ENCODE measurements around the gene PSMB2.

The PSMB2 gene

DNA sequence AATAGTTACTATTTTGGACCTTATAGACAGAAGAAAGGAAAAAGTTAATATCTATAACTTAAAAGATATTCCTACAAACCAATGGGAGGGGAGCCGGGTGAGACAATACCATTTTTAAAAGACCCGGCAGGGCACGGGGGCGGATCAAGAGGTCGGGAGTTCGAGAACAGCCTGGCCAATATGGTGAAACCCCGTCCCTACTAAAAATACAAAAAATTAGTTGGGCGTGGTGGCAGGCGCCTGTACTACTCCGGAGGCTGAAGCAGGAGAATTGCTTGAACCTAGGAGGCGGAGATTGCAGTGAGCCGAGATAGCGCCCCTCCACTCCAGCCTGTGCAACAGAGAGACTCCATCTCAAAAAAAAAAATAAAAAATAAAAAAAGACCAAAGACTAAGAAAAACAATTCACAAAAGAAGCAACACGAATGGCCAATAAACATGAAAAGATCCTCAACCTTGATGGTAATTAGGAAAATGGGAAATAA lies 1.2 kb upstream of the PSMB2 start:
- DNase-seq (ENCODE audit: low spot score): no peak

DNA sequence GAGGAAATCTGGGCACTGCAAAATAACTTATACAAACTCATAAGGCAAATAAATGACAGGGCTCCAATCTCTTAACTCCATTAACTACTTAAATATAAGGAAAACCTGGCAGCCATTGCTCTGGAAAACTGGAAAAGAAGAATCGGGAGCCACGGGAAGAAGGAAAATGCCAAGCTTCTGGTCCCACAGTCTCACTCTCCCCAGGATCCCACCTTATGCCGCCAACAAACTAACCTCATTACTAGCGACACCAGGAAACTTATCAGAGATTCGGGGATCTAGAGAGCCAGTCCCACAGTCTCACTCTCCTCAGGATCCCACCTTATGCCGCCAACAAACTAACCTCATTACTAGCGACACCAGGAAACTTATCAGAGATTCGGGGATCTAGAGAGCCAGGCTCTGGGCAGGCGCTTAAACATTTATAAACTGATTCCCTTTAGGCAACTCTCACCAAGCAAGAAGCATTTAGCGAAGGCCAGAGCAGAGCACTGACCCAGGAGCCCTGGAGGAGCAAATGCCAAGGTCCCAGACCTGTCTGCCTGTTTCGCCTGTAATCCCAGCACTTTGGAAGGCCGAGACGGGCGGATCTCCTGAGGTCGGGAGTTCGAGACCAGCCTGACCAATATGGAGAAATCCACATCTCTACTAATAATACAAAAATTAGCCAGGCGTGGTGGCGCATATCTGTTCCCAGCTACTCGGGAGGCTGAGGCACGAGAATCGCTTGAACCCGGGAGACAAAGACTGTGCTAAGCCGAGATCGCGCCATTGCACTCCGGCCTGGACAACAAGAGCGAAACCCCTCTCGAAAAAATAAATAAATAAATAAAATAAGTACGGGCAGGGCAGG lies 720 bp downstream of the PSMB2 start:
- DNase-seq (ENCODE audit: low spot score): no peak

DNA sequence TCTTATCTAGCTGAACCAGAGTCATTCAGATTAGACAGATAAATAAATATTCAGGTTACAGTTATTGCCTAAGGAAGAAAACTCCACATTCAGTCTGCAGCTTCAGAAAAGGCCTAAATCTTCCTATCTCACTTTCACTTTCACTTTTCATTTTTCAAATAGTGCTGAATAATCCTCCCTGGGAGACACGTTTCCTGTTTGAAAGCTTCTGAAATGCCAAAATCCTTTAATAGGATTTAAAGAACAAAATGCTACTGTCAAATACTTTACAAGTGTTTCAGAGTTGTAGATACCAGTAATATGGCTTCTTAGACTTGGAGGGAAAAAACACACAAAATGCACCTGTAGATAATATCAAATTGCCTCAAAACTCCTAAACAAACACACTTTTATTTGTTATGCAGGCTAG lies 3.9 kb downstream of the PSMB2 start:
- DNase-seq (ENCODE audit: low spot score): no peak

DNA sequence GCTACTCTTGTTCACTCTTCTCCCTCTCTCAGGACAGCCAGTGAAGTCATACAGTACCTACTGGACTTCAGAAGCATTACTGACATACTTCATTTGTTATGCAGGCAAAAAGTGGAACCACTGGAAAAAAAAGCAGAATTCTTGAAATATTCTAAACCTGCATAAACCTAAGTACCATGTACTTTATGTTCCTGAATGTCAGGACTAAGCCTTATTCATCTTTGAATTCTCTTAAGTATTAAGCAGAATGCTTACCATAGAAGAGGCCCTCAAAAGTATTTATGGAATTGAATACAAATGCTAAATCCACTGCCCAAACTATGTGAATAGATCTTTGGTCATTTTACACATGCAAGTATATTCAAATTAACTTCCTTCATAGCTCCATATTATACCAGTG lies 7.8 kb downstream of the PSMB2 start:
- DNase-seq (ENCODE audit: low spot score): no peak

DNA sequence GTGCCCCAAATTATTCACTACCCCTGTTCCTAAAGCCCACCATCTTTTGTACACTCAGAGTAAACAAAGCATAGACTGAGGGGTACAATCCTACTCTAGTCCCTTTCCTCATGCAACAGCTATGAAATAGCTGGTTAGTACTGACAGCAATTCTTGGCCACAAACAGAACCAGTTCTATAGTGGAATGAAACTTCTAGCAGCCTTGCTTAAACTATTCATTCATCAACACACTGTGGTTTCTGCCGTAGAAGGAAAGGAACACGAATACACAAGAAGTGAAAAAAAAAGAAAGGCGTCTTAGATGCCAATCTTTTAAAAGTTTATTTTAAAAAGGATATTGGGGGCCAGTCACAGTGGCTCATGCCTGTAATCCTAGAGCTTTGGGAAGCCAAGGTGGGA lies 9.9 kb downstream of the PSMB2 start:
- DNase-seq (ENCODE audit: low spot score): no peak

DNA sequence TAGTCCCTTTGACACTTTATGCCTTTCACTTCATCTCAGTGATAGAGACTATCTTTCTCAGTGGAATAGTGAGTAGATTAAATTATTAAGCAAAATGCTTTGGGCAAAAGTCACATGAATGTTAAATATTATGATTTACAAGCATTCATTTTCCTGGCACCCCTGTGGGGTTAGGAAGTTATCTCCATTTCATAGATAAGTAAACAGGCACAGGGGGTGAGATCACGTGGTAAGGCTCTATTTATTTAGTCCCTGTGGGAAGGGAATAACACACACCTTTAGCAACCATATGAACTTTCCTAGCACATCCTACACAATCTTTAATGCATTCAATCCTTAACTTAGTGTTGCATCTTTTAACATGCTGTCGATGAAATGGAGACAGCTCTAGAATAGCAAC lies 12.3 kb downstream of the PSMB2 start:
- no peak for DNase-seq (ENCODE audit: low spot score)

DNA sequence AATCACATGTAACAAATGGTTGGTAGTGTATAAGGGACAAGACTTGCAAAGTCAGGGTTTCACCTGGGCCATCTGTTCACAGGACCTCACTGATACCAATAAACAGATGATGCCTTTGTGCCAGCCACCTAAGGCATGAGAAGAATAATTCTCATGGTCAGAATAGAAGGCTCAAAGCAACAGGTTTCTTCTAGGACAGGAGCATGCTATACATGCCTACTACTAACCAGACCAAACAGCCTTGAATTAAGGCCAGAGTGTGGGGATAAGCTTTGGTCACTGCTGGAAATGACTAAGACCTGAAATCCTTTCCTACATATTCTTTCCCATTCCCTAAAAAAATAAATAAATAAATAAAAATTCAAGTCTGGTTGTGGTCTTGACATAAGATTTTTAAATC lies 17.5 kb downstream of the PSMB2 start:
- no peak for DNase-seq (ENCODE audit: low spot score)

DNA sequence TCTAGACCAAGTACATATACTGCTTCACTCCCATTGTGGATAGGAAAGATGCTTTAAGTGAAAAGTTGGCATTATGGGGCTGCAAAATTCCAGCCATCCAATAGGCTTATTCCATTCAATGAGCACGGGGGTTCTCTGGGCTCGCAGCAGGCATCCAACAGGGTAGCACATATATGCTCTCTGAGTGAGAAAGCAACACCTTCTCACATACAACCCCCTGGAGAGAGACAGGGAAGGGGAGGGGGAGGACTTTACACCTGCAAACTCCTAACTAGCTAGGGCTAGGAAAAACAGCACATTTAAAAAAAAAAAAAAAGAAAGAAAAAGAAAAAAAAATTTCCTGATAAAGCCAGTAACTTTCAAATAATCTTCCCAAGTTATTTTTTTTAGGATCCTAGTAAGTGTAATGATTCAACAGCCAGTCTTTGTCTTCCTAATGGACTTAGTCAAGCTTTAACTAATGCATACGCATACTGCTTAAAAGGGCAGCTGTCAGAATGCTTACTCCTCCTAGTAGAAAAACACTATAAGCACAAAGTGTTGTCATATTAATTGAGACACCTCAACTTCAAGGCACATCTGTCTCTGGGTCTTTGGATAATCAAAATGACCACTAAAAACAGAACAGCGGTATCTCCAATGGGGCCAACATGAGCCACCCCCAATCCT lies 18.7 kb downstream of the PSMB2 start:
- no peak for DNase-seq (ENCODE audit: low spot score)

DNA sequence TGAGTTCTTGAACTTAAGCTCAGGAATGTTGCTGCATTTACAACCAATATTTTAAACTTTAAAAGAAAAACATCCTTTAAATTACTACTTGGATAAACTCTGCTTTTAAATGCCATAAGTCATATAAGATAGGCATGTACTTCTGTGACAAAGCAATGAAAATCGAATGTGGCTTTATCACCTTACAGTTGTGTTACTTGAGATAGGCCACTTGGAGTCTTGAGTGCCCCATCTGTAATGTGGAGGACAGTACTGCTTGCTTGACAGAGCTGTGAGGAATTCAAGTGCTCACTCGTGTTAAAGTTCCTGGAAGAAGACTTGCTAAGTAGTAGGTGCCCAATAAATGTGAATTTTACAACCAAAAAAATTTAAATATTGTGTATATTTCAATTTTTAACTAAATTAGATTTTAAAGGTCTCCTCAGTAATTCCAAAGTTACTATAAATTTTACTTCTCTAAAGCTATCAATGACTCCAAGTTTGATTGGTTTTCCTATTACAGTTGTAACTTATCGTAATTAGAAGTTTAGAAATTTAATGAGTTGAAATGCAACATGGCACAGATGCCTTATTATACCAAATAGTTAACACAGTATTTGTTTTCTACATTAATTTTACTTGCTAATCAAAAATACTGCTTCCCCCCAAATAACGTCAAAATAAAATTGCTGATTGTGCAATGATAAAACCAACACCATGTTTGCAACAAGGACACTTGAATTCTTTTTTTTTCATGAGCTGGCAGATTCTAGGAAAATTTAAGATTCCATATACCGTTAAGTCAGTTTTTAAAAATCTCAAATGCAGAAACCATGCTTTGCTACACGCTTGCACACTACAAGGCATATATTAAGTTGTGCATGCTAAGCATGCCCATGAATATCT lies 21.8 kb downstream of the PSMB2 start:
- DNase-seq (ENCODE audit: low spot score): no peak

DNA sequence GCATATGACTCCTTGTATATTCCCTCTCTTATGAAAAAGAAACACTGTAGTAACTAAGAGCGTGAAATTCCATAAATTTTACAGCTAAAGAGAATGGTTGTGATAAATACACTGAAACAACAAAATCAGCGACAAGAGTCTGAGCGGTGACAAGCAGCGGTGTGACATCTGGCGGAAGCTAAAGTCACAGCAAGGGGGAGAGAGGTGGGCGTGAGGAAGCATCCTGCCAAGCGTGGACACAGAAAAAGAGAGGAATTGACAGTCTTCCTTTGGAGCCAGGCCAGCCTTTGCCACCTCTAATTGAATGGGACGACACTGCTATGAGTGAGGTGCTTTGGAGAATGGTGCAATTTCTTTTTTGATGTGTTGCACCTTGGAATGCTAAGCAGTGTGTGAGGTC lies 25.9 kb downstream of the PSMB2 start:
- DNase-seq (ENCODE audit: low spot score): no peak

DNA sequence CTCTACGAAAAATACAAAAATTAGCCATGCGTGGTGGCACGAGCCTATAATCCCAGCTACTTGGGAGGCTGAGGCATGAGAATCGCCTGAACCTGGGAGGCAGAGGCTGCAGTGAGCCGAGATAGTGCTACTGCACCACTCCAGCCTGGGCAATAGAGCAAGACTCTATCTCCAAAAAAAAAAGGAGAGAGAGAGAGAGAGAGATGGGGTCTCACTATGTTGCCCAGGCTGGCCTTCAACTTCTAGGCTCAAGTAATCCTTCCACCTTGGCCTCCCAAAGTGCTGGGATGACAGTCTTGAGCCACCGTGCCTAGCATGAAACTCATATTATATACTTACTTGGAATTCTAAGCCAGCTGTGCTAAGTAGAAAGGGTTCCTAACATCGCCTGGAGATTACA lies 29.7 kb downstream of the PSMB2 start:
- no peak for DNase-seq (ENCODE audit: low spot score)

DNA sequence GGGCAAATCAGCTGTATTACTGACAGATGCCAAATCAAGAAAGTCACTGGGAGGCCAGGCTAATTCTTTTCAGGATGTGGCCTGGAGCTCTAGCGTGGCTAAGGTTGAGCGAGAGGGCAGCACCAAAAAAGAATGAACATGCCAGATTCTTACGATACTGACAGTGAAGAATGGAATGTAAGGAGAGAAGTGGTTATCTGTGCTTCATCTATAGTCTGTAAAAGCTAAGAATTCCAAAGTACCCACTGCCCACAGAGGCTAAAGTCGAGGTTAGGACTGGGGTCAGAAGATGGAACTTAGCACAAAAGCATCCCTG lies 35.5 kb downstream of the PSMB2 start:
- no peak for DNase-seq (ENCODE audit: low spot score)

DNA sequence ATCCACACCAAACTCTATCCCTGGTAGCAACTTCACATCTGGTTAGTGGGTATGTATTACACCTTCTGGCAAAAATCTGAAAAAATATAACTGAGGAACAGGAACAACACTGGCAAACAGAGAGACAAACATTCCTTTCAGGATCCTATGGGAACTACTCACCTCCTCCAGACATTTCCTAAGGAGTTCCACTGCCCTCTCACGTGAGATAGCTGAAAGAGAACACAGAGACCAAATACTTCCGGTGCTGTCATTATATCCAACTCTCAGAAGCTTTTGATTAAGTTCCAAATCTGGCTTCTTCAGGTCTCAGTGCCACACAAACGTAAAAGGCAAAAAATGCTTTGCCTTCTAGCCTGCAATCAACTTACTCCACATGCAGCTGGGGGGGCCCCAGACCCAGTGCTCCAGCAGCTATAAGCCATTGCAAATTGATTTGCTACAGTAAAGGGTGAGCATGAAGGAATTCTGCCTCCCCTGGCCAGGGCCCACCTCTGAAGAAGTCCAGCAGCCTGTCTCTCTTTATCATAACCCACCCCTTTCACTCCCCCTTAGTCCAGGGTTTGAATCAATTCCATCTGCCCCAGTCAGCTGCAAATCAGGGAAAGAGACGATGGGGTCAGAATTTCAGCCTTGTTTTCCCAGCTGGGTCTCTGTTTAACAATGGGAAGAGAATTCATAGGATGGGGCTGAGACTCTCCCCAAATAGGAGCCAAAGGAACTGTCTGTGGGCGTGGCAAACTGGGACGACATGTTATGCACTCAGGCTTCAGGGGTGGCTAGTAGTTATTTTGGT lies 36.1 kb downstream of the PSMB2 start:
- DNase-seq (ENCODE audit: low spot score): no peak

DNA sequence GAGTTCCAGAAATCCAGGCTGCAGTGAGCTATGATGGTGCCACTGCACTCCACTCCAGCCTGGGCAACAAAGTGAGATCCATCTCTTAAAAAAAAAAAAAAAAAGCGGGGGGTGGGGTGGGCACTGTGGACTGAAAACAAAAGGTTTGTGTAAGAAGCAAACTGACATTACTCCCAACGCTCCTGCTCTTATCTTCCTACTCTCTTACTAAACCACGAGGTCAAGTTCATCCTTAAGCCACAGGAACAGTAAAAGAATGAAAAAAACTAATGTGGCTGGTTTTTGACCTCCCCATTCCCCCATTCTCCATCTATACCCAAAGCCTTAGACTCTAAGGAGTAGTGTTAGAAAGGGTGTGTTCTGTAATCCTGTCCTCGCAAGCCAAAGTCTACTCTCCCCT lies 37.4 kb downstream of the PSMB2 start:
- DNase-seq (ENCODE audit: low spot score): no peak

DNA sequence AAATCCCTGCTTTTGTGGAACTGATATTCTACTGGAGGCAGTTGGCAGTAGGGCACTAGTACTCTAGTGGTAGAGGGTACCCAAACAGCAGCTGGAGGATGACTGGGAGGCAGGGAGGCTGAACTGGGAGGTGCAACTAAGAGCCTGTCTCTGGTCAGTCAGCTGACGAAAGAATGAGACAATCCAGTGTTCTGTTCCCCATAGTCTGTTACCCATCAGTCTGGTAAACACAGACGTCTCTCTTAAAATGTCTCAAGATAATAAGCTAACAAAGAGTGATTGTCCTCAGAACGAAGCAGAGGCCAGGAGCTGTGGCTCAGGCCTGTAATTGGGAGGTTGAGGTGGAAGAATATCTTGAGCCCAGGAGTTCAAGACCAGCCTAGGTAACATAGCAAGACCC lies 37.9 kb downstream of the PSMB2 start:
- DNase-seq (ENCODE audit: low spot score): peak; percentile 72

DNA sequence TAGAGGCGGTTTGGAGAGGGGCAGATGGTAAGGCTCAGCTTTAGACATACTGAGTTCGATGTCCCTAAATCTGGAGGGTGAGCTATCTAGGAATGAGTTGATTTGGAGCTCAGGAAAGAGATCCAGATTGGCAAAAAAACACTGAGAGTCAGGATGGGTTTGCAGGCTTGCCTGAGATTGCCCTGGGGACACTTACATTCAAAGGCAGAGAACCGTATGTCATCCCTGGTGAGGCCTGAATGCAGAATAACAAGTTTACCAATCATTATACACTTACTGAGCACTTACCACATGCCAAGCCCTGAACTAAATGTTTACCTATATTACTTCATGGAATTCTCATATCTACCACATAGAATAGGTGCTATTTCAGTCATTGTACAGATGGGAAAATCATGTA lies 40.7 kb downstream of the PSMB2 start:
- no peak for DNase-seq (ENCODE audit: low spot score)

DNA sequence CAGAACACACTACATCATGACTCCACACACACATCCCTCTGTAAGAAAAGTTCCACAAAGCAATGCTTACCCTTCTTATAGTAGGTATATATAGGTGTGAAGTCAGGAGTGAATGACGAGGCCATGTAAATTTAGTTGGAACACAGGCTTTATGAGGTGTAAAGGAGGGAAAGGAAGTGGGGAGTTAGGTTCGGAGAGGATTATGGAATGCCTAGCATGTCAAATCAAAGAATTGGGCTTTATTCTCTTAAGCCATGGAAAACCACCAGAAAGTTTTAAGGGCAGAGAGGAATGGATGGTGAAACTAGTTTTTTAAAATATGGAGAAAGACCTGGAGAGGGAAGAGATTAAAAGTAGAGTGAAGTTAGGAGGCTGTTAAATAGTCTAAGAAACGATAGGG lies 41.9 kb downstream of the PSMB2 start:
- DNase-seq (ENCODE audit: low spot score): no peak

DNA sequence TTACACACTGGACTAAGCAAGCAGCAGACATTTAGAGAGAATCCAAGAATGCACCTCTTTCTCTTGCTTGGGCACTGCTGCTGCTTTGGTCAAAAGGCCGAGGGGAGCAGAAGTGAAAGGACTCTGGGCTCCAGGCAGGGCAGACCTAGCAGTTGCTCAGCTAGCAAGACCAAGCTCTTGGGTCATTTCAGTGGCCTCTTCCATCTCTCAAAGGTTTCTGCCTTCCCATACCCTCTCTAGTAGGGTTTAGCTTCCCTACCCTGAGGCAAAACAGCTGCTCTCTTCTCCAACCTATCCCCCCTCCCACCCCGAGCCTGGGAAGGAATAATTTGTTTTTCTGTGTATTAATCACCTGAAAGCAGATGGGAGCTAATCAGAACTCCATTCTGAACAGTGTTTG lies 42.4 kb downstream of the PSMB2 start:
- no peak for DNase-seq (ENCODE audit: low spot score)

DNA sequence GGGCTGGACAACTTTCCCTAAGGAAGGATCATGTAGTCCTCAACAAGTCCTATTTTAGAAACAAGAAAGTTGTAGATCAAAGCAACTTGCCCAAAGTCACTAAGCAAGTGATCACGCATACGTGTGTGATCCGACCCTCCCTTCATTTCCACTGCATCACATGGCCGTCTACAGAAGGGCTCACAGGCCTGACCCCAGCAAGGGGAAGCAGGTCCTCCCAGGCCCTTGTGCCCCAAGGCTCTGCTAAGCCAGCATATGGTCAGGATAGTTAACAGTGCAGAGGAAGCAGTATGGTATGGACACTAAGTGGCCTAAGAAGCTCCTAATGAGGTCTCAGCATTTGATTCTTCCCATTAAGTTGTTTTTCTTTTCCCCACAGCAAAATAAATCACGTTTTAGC lies 43.5 kb downstream of the PSMB2 start:
- DNase-seq (ENCODE audit: low spot score): no peak

DNA sequence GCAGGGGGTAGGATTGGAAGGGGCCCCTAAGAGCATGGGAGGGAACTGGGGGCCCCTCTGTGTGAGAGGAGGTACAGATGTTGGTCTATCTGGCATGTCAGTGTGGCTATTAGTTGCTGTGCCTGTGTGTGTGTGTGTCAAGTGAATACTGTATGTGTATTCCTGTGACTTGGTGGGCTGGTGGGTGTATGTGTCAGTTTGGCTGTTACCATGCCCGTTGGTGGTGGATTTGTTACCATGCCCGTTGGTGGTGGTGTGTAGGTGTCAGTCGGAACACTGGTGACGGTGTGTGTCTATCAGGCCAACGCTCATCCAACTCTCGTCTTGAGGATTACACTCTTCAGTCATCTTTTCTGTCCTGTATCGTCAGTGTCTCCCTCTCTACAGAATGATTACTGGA lies 45.6 kb downstream of the PSMB2 start:
- peak; percentile 43 for DNase-seq (ENCODE audit: low spot score)

DNA sequence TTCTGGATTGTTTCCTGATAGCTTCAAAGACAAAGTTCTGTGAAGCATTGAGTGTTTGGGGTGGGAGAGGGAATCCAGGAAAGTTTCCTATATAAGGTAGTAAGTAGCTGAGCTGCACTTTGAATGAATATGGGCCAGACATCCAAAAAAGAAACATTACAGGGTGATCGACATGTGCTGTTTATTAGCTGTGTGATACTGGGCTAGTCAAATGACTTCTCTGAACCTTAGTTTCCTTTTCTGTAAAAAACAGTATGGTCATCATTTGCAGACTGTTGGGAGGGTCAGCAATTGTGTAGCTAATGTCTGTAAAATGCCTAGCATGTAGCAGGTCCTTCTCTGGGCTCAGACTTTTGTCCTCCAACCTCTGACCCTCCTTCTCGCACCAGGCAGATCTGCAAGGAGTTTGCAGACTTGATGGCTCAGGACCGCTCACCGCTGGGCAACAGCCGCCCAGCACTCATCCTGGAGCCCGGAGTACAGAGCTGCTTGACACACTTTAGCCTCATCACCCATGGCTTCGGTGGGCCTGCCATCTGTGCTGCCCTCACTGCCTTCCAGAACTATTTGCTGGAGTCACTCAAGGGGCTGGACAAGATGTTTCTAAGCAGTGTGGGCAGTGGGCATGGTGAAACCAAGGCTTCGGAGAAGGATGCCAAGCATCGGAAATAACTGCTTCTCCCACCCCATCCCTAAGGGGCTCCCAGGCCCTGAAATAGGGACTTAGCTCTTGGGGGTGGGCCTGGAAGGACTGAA lies 47.1 kb downstream of the PSMB2 start:
- no peak for DNase-seq (ENCODE audit: low spot score)
